Measurements from ENCODE around the gene LLPH.

The LLPH gene

DNA sequence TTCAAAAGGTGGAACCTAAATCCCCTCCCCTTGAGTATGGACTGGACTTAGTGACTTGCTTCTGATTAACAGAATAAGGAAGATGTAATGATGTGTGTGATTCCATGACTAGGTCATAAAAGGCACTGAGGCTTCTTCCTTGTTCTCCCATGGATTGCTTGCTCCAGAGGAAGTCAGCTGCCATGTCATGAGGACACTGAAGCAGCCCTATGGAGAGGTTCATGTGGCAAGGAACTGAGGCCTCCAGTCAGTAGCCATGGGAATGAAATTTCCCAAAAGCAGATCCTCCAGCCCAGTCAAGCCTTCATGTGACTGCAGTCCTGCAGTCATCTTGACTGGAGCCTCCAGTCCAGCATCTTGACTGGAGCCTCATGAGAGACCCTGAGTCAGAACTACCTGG lies 28.6 kb upstream of the LLPH start:
- no peak overlapping the region for H3K4me3 ChIP-seq (replicated peaks; ENCODE audit: low read depth, low read length)
- no peak for DNase-seq (ENCODE audit: extremely low read depth, low read depth)
- TF ChIP-seq, protein P1, sequence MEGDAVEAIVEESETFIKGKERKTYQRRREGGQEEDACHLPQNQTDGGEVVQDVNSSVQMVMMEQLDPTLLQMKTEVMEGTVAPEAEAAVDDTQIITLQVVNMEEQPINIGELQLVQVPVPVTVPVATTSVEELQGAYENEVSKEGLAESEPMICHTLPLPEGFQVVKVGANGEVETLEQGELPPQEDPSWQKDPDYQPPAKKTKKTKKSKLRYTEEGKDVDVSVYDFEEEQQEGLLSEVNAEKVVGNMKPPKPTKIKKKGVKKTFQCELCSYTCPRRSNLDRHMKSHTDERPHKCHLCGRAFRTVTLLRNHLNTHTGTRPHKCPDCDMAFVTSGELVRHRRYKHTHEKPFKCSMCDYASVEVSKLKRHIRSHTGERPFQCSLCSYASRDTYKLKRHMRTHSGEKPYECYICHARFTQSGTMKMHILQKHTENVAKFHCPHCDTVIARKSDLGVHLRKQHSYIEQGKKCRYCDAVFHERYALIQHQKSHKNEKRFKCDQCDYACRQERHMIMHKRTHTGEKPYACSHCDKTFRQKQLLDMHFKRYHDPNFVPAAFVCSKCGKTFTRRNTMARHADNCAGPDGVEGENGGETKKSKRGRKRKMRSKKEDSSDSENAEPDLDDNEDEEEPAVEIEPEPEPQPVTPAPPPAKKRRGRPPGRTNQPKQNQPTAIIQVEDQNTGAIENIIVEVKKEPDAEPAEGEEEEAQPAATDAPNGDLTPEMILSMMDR (IDR thresholded peaks at IDR 0.05; ENCODE audit: low read depth, low read length, missing control alignments): no peak

DNA sequence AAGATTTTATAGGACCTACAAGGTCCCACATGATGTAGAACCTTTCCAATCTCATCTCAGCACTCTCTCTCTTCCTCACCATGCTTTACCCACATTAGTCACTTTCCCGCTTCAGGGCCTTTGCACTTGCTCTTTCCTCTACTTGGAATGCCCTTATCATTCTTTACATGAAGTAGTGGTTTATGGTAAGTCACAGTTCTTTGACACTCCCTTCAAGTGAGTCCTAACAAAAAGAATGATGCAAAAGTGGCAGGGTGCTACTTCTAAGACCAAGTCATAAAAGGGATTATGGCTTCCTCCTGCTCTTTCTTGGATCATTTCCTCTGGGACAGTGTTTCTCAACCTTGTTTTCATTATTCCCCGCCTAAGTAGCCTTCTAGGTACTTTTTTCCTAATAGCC lies 26.1 kb upstream of the LLPH start:
- H3K4me3 ChIP-seq (replicated peaks; ENCODE audit: low read depth, low read length): no peak overlapping the region
- TF ChIP-seq, protein P1 (IDR thresholded peaks at IDR 0.05; ENCODE audit: low read depth, low read length, missing control alignments): no peak
- DNase-seq (ENCODE audit: extremely low read depth, low read depth): no peak

DNA sequence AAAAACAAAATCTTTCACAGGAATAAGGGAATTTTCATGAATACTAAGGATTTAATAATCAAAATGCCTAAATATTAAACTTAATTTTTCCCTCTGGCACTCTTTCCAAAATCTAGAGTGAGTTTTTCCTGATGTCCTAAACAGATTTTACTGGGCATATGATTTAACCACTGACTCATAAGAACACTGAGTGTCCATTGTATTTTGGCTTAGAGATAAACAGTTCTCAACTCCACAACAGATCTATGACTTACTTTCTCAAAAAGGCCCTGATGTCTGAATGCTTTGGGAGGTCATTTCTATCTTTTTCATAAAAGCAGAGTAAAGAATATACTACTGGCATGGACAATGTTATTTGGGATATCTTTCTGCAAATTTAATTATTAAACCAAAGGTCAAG lies 24.2 kb upstream of the LLPH start:
- TF ChIP-seq, protein P1 (IDR thresholded peaks at IDR 0.05; ENCODE audit: low read depth, low read length, missing control alignments): no peak
- no peak overlapping the region for H3K4me3 ChIP-seq (replicated peaks; ENCODE audit: low read depth, low read length)
- no peak for DNase-seq (ENCODE audit: extremely low read depth, low read depth)

DNA sequence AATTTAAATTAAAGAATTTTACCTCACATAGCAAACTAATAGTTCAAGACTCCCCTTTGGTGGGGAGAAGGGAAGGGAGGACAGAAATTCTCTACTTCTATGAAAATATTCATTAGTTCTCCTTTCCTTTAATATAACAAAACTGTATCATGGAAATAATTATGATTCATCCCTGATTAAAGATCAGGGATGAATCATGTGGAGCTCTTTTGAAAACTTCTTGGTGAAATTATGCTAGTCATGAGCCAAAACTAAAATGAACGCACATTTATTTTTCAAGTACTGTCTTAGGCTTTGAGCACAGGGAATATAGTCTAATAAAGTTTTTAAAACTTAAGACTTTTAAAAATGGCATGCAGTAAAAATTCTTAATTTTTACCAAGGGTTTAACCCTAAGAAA lies 22.2 kb upstream of the LLPH start:
- TF ChIP-seq, protein P1 (IDR thresholded peaks at IDR 0.05; ENCODE audit: low read depth, low read length, missing control alignments): no peak
- no peak overlapping the region for H3K4me3 ChIP-seq (replicated peaks; ENCODE audit: low read depth, low read length)
- DNase-seq (ENCODE audit: extremely low read depth, low read depth): no peak

DNA sequence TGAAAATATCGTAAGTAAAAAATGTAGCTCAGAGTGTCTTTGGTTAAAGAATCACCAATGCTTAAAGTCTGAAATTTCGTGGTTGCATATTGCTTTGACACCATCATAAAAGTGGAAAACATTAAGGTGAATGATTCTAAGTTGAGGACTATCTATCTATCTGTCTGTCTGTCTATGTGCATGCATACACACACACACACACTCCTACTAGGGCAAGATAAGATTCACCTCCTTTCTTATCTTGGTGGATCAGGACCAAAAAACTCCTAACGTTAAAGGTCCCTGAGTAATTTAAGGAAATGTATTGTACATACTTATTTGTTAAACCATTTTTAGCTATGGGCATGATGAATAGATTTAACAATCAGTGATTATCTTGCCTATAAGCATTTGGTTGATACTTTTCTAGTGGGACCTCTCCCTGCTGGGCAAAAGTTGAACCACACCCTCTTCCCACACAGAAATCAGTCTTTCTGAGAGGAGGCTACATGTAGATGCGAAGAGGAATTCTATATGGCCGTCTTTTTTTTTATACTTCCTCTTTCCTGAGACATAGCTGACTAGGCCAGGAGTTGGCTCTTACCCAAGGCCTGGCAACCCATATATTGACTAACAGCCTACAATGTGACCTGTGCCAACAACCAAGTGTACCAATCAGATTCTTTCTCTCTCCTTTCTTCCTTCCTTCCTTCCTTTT lies 19.3 kb upstream of the LLPH start:
- no peak overlapping the region for H3K4me3 ChIP-seq (replicated peaks; ENCODE audit: low read depth, low read length)
- TF ChIP-seq, protein P1 (IDR thresholded peaks at IDR 0.05; ENCODE audit: low read depth, low read length, missing control alignments): peak; percentile 16
- DNase-seq (ENCODE audit: extremely low read depth, low read depth): no peak

DNA sequence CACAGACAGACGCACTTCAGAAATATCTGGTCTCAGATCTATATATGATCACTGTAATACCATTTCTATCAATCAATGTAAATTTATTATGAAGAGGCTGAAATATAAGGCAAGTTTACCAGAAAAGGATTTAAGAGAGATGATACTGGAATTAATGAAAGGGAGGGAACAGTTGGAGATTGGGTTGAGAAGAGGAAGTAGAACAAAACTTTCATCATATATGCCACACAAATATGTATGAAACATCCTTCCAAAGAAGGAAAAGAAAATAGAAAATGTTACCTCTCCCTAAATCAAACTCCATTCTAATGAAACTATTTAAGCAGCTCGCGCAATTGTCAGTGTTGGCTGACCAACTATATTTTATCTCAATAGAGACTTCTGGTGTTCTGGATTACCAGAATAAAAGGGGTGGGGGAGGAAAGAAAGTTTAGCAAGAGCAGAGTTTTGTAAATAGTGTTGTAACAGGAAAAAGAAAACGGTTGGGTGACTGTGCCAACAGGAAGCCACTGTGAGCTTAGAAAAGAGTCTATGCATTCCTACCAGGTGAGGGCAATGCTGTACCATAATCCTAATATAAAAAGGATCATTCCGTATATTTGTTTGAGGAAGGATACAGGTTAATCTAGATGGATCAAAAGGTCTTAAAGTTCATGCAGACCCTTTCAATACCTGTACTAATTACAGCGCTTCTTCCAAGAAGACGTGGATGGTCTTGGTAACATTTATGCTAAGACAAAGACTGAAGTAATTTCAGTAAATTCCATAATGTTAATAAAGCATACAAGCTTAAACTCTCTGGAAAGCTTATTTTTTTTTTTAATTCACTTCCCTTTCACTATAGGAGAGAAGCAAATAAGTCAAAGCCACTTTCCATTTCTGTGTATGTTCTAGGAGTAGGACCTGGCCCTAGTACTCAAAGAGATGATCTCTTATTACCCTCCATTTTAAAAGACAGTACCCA lies 14.5 kb upstream of the LLPH start:
- no peak overlapping the region for H3K4me3 ChIP-seq (replicated peaks; ENCODE audit: low read depth, low read length)
- TF ChIP-seq, protein P1 (IDR thresholded peaks at IDR 0.05; ENCODE audit: low read depth, low read length, missing control alignments): peak; percentile 65
- DNase-seq (ENCODE audit: extremely low read depth, low read depth): peak; percentile 30

Measured in HFF-Myc (cell line).